BJ (cell line): ENCODE data around the gene MAL. TPM values are rescaled to one million over a fixed set of nuclear protein-coding genes. Genes with fewer than 3 reads are reported as not detected.

Source experiments
- CTCF ChIA-PET: fragments of 350-600 bp; formaldehyde crosslinking; extraction: SDS; loops from one replicate; lab custom pipeline; 2021; ENCODE audit warnings: antibody characterized with exemption, inconsistent platforms; lab: Yijun Ruan, JAX
- POLR2A ChIA-PET: fragments of 300-600 bp; sonication (Branson Sonifier 250); formaldehyde crosslinking; extraction: SDS; loops from one replicate; lab custom pipeline; 2021; ENCODE audit warnings: antibody characterized with exemption; lab: Charles Lee
- DNase-seq: peaks from one replicate; pipeline ENCODE4 v3.0.0-alpha.2; 2011; ENCODE audit warnings: low read depth
- H3K27me3 ChIP-seq: 2 replicates; pipeline ENCODE4 v1.6.0; 2011; ENCODE audit warnings: low read length; ENCODE audit not compliant: control insufficient read depth, insufficient read depth
- H3K36me3 ChIP-seq: 2 replicates; pipeline ENCODE4 v1.5.1; 2011; ENCODE audit warnings: low read length; ENCODE audit not compliant: control insufficient read depth, insufficient read depth
- H3K4me3 ChIP-seq: 2 replicates; pipeline ENCODE4 v1.5.1; 2011; ENCODE audit warnings: low read depth, mild to moderate bottlenecking, control low read depth, low read length
- polyA plus RNA-seq: library from polyadenylated mRNA; depleted of rRNA; stranded (reverse); fragments of >200 nt; gene quantifications from 2 replicates; pipeline ENCODE4 v1.2.3, GENCODE V29; 2011
- TF ChIP-seq, protein P1 (sequence below): IDR thresholded peaks from 2 replicates; pipeline ENCODE4 v1.5.1; 2011; ENCODE audit warnings: low read depth, mild to moderate bottlenecking, control low read depth, inconsistent platforms, low read length, moderate library complexity; ENCODE audit not compliant: insufficient read depth

The MAL gene
- polyA plus RNA-seq, 1 experiment, result not detected

DNA sequence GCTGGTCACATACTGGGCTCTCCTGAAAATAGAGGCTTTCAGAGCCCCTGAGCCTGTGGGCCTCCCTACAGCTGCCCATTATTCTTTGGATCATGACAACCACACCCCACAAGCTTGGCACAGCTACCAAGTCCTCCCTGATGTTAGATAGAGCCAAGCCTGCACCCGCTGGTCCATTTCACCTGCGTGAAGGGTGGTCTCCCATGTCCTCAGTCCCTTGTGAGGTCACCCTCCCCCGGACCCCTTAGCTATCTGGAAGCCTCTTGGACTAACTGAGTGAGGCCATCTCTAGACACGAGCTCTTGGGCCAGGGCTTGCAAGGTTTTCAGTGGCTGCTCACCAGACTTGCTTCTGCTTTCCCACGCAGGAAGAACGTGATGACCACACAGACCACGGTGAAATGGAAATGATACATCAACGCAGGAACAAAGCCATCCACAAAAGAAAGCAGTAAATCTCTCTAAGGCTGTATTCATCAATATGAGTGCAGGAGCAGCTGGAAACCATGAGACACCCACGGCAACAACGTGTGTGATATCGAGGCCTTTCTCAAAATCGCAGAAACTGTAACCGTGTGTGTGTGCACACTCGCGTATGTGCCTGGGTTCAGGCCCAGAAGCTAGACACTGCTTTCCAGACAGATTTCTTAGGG, 10.1 kb upstream of the MAL start:
- ChIA-PET POLR2A (no interaction called here), CTCF (interaction anchor here (3.8 kb wide), 1 partner anchor 8 kb away, joined by 20 read pairs; no protein-coding TSS in a partner anchor)
- TF ChIP-seq, protein P1, sequence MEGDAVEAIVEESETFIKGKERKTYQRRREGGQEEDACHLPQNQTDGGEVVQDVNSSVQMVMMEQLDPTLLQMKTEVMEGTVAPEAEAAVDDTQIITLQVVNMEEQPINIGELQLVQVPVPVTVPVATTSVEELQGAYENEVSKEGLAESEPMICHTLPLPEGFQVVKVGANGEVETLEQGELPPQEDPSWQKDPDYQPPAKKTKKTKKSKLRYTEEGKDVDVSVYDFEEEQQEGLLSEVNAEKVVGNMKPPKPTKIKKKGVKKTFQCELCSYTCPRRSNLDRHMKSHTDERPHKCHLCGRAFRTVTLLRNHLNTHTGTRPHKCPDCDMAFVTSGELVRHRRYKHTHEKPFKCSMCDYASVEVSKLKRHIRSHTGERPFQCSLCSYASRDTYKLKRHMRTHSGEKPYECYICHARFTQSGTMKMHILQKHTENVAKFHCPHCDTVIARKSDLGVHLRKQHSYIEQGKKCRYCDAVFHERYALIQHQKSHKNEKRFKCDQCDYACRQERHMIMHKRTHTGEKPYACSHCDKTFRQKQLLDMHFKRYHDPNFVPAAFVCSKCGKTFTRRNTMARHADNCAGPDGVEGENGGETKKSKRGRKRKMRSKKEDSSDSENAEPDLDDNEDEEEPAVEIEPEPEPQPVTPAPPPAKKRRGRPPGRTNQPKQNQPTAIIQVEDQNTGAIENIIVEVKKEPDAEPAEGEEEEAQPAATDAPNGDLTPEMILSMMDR, result no peak
- Histone ChIP-seq H3K4me3 (no peak overlapping the region), H3K27me3 (peaks cover 5% of the 10 kb centered on the region), H3K36me3 (no peaks in the 10 kb centered on the region)
- no peak for DNase-seq

DNA sequence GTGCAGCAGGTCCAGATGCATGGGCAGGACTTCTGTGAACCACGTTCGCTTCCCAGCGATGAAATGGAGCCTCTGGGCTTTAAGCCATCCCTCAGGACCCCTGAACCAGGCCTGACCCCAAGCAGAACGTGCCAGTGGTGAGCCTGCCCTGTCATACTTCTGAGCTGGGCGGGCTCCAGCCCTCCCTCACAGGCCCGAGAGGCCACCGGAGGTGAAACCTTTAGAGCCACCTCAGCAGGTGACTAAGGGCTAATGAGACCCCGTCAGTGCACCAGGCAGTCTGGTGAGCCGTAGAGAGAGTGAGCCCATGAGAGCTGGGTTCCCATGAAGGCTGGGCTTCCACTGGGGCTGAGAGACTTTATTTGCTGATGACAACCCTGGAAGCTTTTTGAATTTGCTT, 8.9 kb upstream of the MAL start:
- no peak overlapping the region for H3K4me3 ChIP-seq
- TF ChIP-seq, protein P1, result no peak
- no peak for DNase-seq
- H3K36me3 ChIP-seq, result no peaks in the 10 kb centered on the region
- POLR2A ChIA-PET, result no interaction called here
- CTCF ChIA-PET, result no interaction called here
- H3K27me3 ChIP-seq, result peaks cover 6% of the 10 kb centered on the region

DNA sequence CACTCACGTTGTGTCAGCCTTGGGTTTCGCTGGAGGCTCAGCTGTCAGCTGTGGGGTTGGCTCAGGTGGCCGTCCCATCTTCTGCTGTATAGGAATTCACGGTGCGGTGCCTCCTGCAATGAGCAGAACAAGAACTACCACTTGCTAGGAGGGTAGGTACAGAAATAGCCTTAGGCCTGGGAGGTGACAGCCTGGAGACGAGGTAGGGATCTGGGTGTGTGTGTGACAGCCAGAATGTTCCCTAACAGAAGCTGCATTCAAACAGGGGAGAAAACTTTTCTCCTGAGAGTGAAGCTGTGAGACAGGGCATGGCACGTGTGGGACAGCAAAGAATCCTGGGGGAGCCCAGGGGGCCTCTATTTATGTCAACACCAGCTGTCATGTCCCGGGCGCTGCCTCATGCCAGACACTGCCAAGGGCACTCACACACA, 8.4 kb upstream of the MAL start:
- DNase-seq, result no peak
- Histone ChIP-seq H3K27me3 (peaks cover 7% of the 10 kb centered on the region), H3K36me3 (no peaks in the 10 kb centered on the region), H3K4me3 (no peak overlapping the region)
- ChIA-PET POLR2A (no interaction called here), CTCF (no interaction called here)
- TF ChIP-seq, protein P1, result no peak

DNA sequence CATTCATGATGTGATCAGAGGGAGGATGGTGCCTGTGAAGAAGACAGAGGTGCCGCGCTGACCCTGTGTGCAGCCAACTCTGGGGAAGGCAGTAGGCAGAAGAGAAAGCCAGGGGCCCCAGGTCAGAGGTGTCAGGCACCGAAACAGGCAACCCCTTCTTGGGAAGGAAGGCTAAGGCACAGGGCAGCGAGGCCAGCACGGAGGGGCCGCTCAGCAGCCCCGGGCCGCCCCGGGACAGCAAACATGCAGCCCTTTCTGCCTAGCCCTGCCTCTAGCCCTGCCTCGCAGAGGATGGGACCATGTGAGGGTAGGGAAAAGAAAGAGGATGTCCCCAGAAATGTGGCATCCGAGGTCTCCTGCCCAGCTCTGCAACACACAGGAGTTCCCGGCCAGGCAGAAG, 7.7 kb upstream of the MAL start:
- ChIA-PET POLR2A (no interaction called here), CTCF (no interaction called here)
- Histone ChIP-seq H3K36me3 (no peaks in the 10 kb centered on the region), H3K4me3 (no peak overlapping the region), H3K27me3 (peaks cover 10% of the 10 kb centered on the region)
- TF ChIP-seq, protein P1, result no peak
- DNase-seq, result no peak

DNA sequence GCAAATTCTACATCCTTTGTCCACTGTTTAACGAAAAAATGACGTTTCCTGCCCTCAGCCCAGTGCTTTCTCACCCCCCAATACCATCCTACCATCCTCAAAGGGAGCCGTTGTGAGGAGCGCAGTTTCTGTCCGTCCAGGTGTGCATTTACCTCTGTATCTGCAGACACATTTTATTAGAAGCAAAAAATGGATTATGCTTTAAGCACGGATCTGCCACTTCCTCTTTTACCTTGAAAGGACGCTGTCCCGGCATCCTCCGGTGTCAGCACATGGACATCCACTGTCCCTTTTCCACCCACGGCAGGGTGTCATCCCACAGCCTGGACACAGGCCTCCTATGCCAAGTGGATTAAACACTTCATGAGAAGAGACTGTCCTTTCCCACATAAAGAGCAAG, 7.2 kb upstream of the MAL start:
- DNase-seq, result no peak
- TF ChIP-seq, protein P1, result no peak
- POLR2A ChIA-PET, result no interaction called here
- no peak overlapping the region for H3K4me3 ChIP-seq
- peaks cover 13% of the 10 kb centered on the region for H3K27me3 ChIP-seq
- CTCF ChIA-PET, result no interaction called here
- H3K36me3 ChIP-seq, result no peaks in the 10 kb centered on the region
